HEK293T (cell line): ENCODE results near the gene MSANTD7.

Source experiments
- BHLHE40 ChIP-seq: fragments of 450-650 bp; IDR thresholded peaks from 2 replicates; pipeline ENCODE4 v1.6.1; 2016; ENCODE audit warnings: mild to moderate bottlenecking, moderate library complexity, borderline replicate concordance
- NFRKB ChIP-seq: fragments of 450-650 bp; IDR thresholded peaks from 2 replicates; pipeline ENCODE4 v1.6.1; 2016; ENCODE audit warnings: mild to moderate bottlenecking, moderate library complexity
- TARDBP ChIP-seq: fragments of 450-650 bp; IDR thresholded peaks from 2 replicates; pipeline ENCODE4 v1.6.1; 2016

- TF ChIP-seq NFRKB: no peak
- TF ChIP-seq TARDBP: no peak
- TF ChIP-seq BHLHE40: no peak
Measured at GRCh38 chr10:14859043-14859442, 20.9 kb downstream of the MSANTD7 start.
